Hepatocyte (in vitro differentiated cells): Measurements from ENCODE around the gene SART3.

Experiments used
- CTCF ChIP-seq: fragments of 200-600 bp; sonication (generic); IDR thresholded peaks from 2 replicates; pipeline ENCODE4 v1.5.1; 2016; ENCODE audit warnings: antibody characterized with exemption, mild to moderate bottlenecking; ENCODE audit not compliant: poor library complexity
- EZH2 ChIP-seq: fragments of 200-600 bp; sonication (generic); IDR thresholded peaks from 2 replicates; pipeline ENCODE4 v1.6.1; 2016; ENCODE audit warnings: antibody characterized with exemption, mild to moderate bottlenecking, borderline replicate concordance
- EZH2phosphoT487 ChIP-seq: fragments of 200-600 bp; sonication (generic); IDR thresholded peaks from one replicate; pipeline ENCODE4 v1.6.1; 2018; ENCODE audit warnings: antibody characterized with exemption, mild to moderate bottlenecking, low read depth, moderate library complexity; ENCODE audit not compliant: unreplicated experiment, severe bottlenecking

GRCh38 chr12:108594323-108594903, 33.4 kb upstream of the SART3 start:
- TF ChIP-seq CTCF (no peak), EZH2 (no peak), EZH2phosphoT487 (no peak)
